OCI-LY1 (cell line): Measurements from ENCODE around the gene SLC6A19.

ENCODE experiments used
- CTCF ChIP-seq: fragments of 200-600 bp; sonication (generic), shearing (Covaris generic); IDR thresholded peaks from 2 replicates; pipeline ENCODE4 v1.5.1; 2017; ENCODE audit warnings: mild to moderate bottlenecking, antibody characterized with exemption, low read length, moderate library complexity, mixed read lengths
- EZH2 ChIP-seq: fragments of 200-600 bp; sonication (generic), shearing (Covaris generic); IDR thresholded peaks from 2 replicates; pipeline ENCODE4 v1.8.0; 2017; ENCODE audit warnings: borderline replicate concordance, mixed run types, mild to moderate bottlenecking, antibody characterized with exemption, low read length, moderate library complexity, mixed read lengths

GRCh38 chr5:1227667-1228066, 26.3 kb downstream of the SLC6A19 start:
- TF ChIP-seq CTCF (no peak), EZH2 (no peak)
